Activated CD8-positive, alpha-beta memory T cell treated with anti-CD3 and anti-CD28 coated beads, Interleukin-2, amount 50 U/mL, for 1 hour (primary cell): ENCODE measurements around the gene GNAZ.

Experiments
- DNase-seq: peaks from one replicate; pipeline ENCODE4 v3.0.0-alpha.2; 2020; ENCODE audit errors: extremely low read depth

Gene GNAZ

GRCh38 chr22:23119494-23120414 lies 49.4 kb downstream of the GNAZ start:
- DNase-seq, result no peak

- DNase-seq, result no peak
Measured at GRCh38 chr22:23120415-23120899, 50.1 kb downstream of the GNAZ start.

- no peak for DNase-seq
Measured at GRCh38 chr22:23121000-23121421, 50.7 kb downstream of the GNAZ start.

- DNase-seq, result no peak
Measured at GRCh38 chr22:23121424-23121823, 51.1 kb downstream of the GNAZ start.

GRCh38 chr22:23122216-23122957 lies 52.1 kb downstream of the GNAZ start:
- no peak for DNase-seq

GRCh38 chr22:23122992-23123803 lies 52.9 kb downstream of the GNAZ start:
- DNase-seq, result no peak

- no peak for DNase-seq
Measured at GRCh38 chr22:23123804-23124254, 53.5 kb downstream of the GNAZ start.

- no peak for DNase-seq
Measured at GRCh38 chr22:23124611-23125511, 54.5 kb downstream of the GNAZ start.

- DNase-seq, result no peak
Measured at GRCh38 chr22:23125512-23126103, 55.3 kb downstream of the GNAZ start.

GRCh38 chr22:23126165-23127054 lies 56.1 kb downstream of the GNAZ start:
- DNase-seq, result no peak

GRCh38 chr22:23127055-23127756 lies 56.9 kb downstream of the GNAZ start:
- no peak for DNase-seq

GRCh38 chr22:23127788-23128187 lies 57.5 kb downstream of the GNAZ start:
- no peak for DNase-seq

GRCh38 chr22:23128269-23129108 lies 58.2 kb downstream of the GNAZ start:
- DNase-seq, result peak; percentile 42

- DNase-seq, result no peak
Measured at GRCh38 chr22:23129149-23129548, 58.8 kb downstream of the GNAZ start.

GRCh38 chr22:23130697-23131096 lies 60.4 kb downstream of the GNAZ start:
- DNase-seq, result no peak

GRCh38 chr22:23131931-23132330 lies 61.6 kb downstream of the GNAZ start:
- DNase-seq, result no peak

- DNase-seq, result no peak
Measured at GRCh38 chr22:23132376-23133091, 62.2 kb downstream of the GNAZ start.
